Stimulated activated CD4-positive, alpha-beta T cell treated with anti-CD3 and anti-CD28 coated beads, Interleukin-1b, Interleukin-23, amount 100 ng/mL, for 1 hour (primary cell): Measurements from ENCODE around the gene ARID5A.

ENCODE experiments used
- DNase-seq, 2 donors: peaks; one replicate each; pipeline ENCODE4 v3.0.0-alpha.2; 2020; ENCODE audit warnings: low read depth in 2 of 2

ARID5A gene

GRCh38 chr2:96601382-96602292, 65.1 kb downstream of the ARID5A start:
- DNase-seq = no peak
